ENCODE measurements around the gene CYTH1. TPM values are rescaled to one million over a fixed set of nuclear protein-coding genes. Genes with fewer than 3 reads are reported as not detected.

Gene CYTH1
- total and polyA plus RNA-seq, 2 donors (not counting 1 experiment from before 2014, with no cell fraction given), result 255 to 353 TPM

- POLR2A ChIA-PET, result interaction anchor here (0.6 kb wide), 1 partner anchor 28 kb away, joined by 3 read pairs; no protein-coding TSS in a partner anchor
- peaks cover 12% of the 10 kb centered on the region for H3K79me2 ChIP-seq (ENCODE audit: control insufficient read depth, insufficient read depth, low read length)
- H3K9ac ChIP-seq (ENCODE audit: low read length), result no peak overlapping the region
- H3K27me3 ChIP-seq (replicated peaks in 1 of 4; ENCODE audit: control extremely low read depth in 1 of 4, control insufficient read depth in 3 of 4, insufficient read depth in 4 of 4, low read length in 3 of 4), result no peaks in the 10 kb centered on the region
- H3K27ac ChIP-seq (ENCODE audit: low read length in 2 of 2), result no peak overlapping the region
- no peak overlapping the region for H3K4me3 Mint-ChIP-seq
- no peak overlapping the region for H2AFZ ChIP-seq (ENCODE audit: insufficient read depth, low read depth, low read length, poor library complexity, severe bottlenecking)
- no peaks in the 10 kb centered on the region for H3K27me3 Mint-ChIP-seq
- peaks cover 0 to 6% of the 10 kb centered on the region in 2 donors for H3K4me1 ChIP-seq (ENCODE audit: control insufficient read depth in 2 of 2, insufficient read depth in 2 of 2, low read length in 2 of 2)
- no peak overlapping the region for H3K4me2 ChIP-seq (replicated peaks; ENCODE audit: low read depth, low read length, poor library complexity, severe bottlenecking)
- no peak for TF ChIP-seq CTCF (IDR thresholded peaks at IDR 0.05)
- TF ChIP-seq EZH2 (IDR thresholded peaks at IDR 0.05; ENCODE audit: borderline replicate concordance, insufficient read depth, low read depth, low read length, poor library complexity, severe bottlenecking), result no peak
- 99% methylated on average over 16 of the region's 16 CpGs for WGBS (ENCODE audit: insufficient coverage)
- intact Hi-C loops (cut with micrococcal nuclease), result no loop called here
- DNase-seq (no peak), ATAC-seq (ENCODE audit: low read depth) (no peak)
- H3K9me3 ChIP-seq (ENCODE audit: control extremely low read depth in 1 of 3, control insufficient read depth in 2 of 3, insufficient read depth in 1 of 3, low read length in 2 of 3), result no peaks in the 10 kb centered on the region
- H4K20me1 ChIP-seq (ENCODE audit: control insufficient read depth, insufficient read depth, low read length, poor library complexity, severe bottlenecking), result peaks cover 9% of the 10 kb centered on the region
- no peaks in the 10 kb centered on the region for H3K9me3 Mint-ChIP-seq (ENCODE audit: insufficient read depth)
- CTCF ChIA-PET, result interaction anchor here (1.1 kb wide), 1 partner anchor 87 kb away, joined by 3 read pairs; no protein-coding TSS in a partner anchor
- H3K4me1 Mint-ChIP-seq, result peaks cover 12% of the 10 kb centered on the region
- H3K36me3 ChIP-seq (replicated peaks in 1 of 2; ENCODE audit: control extremely low read depth in 1 of 2, control insufficient read depth in 1 of 2, extremely low read depth in 1 of 2, insufficient read depth in 2 of 2, low read length in 1 of 2), result peaks cover 0 to 50% of the 10 kb centered on the region in 2 experiments
- H3K4me3 ChIP-seq (ENCODE audit: control extremely low read depth in 1 of 5, extremely low read depth in 1 of 5, insufficient read depth in 1 of 5, low read depth in 2 of 5, low read length in 4 of 5), result no peak overlapping the region
- no peak overlapping the region for H3K27ac Mint-ChIP-seq
These were observed 12.3 kb upstream of the CYTH1 start for GRCh38 chr17:78794399-78794798.

GRCh38 chr17:78793968-78794367, 11.9 kb upstream of the CYTH1 start:
- H3K27me3 ChIP-seq (replicated peaks in 1 of 4; ENCODE audit: control extremely low read depth in 1 of 4, control insufficient read depth in 3 of 4, insufficient read depth in 4 of 4, low read length in 3 of 4), result no peaks in the 10 kb centered on the region
- H3K4me3 ChIP-seq (ENCODE audit: control extremely low read depth in 1 of 5, extremely low read depth in 1 of 5, insufficient read depth in 1 of 5, low read depth in 2 of 5, low read length in 4 of 5), result no peak overlapping the region
- no peak overlapping the region for H3K9ac ChIP-seq (ENCODE audit: low read length)
- H3K9me3 Mint-ChIP-seq (ENCODE audit: insufficient read depth), result no peaks in the 10 kb centered on the region
- H3K36me3 ChIP-seq (replicated peaks in 1 of 2; ENCODE audit: control extremely low read depth in 1 of 2, control insufficient read depth in 1 of 2, extremely low read depth in 1 of 2, insufficient read depth in 2 of 2, low read length in 1 of 2), result peaks cover 0 to 46% of the 10 kb centered on the region in 2 experiments
- DNase-seq, result no peak
- no peaks in the 10 kb centered on the region for H3K27me3 Mint-ChIP-seq
- 81% methylated on average over 6 of the region's 6 CpGs for WGBS (ENCODE audit: insufficient coverage)
- TF ChIP-seq CTCF (IDR thresholded peaks at IDR 0.05) (no peak), EZH2 (IDR thresholded peaks at IDR 0.05; ENCODE audit: borderline replicate concordance, insufficient read depth, low read depth, low read length, poor library complexity, severe bottlenecking) (no peak)
- H3K9me3 ChIP-seq (ENCODE audit: control extremely low read depth in 1 of 3, control insufficient read depth in 2 of 3, insufficient read depth in 1 of 3, low read length in 2 of 3), result no peaks in the 10 kb centered on the region
- H2AFZ ChIP-seq (ENCODE audit: insufficient read depth, low read depth, low read length, poor library complexity, severe bottlenecking), result no peak overlapping the region
- no peak overlapping the region for H3K4me2 ChIP-seq (replicated peaks; ENCODE audit: low read depth, low read length, poor library complexity, severe bottlenecking)
- peaks cover 0 to 10% of the 10 kb centered on the region in 2 donors for H3K4me1 ChIP-seq (ENCODE audit: control insufficient read depth in 2 of 2, insufficient read depth in 2 of 2, low read length in 2 of 2)
- H3K27ac Mint-ChIP-seq, result no peak overlapping the region
- CTCF ChIA-PET, result interaction anchor here (1.1 kb wide), 1 partner anchor 87 kb away, joined by 3 read pairs; no protein-coding TSS in a partner anchor
- intact Hi-C loops (cut with micrococcal nuclease), result no loop called here
- no peak overlapping the region for H3K4me3 Mint-ChIP-seq
- no peak for ATAC-seq (ENCODE audit: low read depth)
- peaks cover 10% of the 10 kb centered on the region for H3K79me2 ChIP-seq (ENCODE audit: control insufficient read depth, insufficient read depth, low read length)
- no peak overlapping the region for H3K27ac ChIP-seq (ENCODE audit: low read length in 2 of 2)
- peaks cover 5% of the 10 kb centered on the region for H4K20me1 ChIP-seq (ENCODE audit: control insufficient read depth, insufficient read depth, low read length, poor library complexity, severe bottlenecking)
- peaks cover 10% of the 10 kb centered on the region for H3K4me1 Mint-ChIP-seq
- POLR2A ChIA-PET, result no interaction called here

Data from B cell (primary cell).